ENCODE measurements around the gene SGIP1. TPM values are rescaled to one million over a fixed set of nuclear protein-coding genes. Genes with fewer than 3 reads are reported as not detected.

Gene SGIP1
- total and polyA plus RNA-seq, 2 donors (not counting 3 experiments of a cell fraction or from before 2014, with no cell fraction given): 30.9 to 68.9 TPM

DNA sequence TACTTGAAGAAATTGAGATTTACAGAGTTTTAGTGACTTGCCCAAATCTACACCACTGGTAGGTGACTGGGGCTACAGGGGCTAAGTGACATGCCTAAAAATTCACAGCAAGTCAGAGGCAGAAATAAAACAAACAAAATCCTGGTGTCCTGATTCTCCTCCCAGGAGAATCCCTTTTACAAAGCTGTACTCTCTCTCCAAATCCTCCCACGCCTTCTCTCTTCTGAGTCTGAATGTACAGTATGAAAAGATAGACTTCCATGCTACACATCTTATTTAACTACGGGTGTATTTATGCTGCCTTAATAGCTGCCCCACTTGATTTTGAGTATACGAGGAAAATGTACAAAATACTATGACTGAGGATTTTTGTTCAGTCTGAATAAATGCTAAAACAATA lies 65.4 kb downstream of the SGIP1 start:
- ChIA-PET POLR2A (no interaction called here), CTCF (no interaction called here)
- no peak overlapping the region for H3K9ac ChIP-seq (replicated peaks; ENCODE audit: extremely low read depth, insufficient read depth, low read length)
- no peak overlapping the region for H3K4me3 ChIP-seq (replicated peaks in 1 of 3; ENCODE audit: insufficient read depth in 1 of 3, low read depth in 1 of 3, low read length in 3 of 3)
- no peak overlapping the region for H2AFZ ChIP-seq (ENCODE audit: low read depth, low read length)
- intact Hi-C loops (cut with micrococcal nuclease) (no loop called here), dilution Hi-C loops (cut with MboI; ENCODE audit: extremely low pct_ligation_motif_present, low sequenced_read_pairs) (no loop called here)
- DNase-seq (ENCODE audit: low read depth, low spot score) (no peak), FAIRE-seq (no peak)
- no peaks in the 10 kb centered on the region for H3K9me3 ChIP-seq (replicated peaks; ENCODE audit: control insufficient read depth, insufficient read depth, low read length)
- no peaks in the 10 kb centered on the region for H4K20me1 ChIP-seq (replicated peaks; ENCODE audit: control insufficient read depth, extremely low read depth, insufficient read depth, low read length)
- no peak overlapping the region for H3K4me2 ChIP-seq (ENCODE audit: insufficient read depth, low read length)
- H3K79me2 ChIP-seq (ENCODE audit: control insufficient read depth, insufficient read depth, low read length): no peaks in the 10 kb centered on the region
- TF ChIP-seq MYC (IDR thresholded peaks at IDR 0.05; ENCODE audit: low read depth, low read length) (no peak), EZH2 (IDR thresholded peaks at IDR 0.05; ENCODE audit: borderline replicate concordance, low read depth, low read length, severe bottlenecking) (no peak)
- H3K36me3 ChIP-seq (ENCODE audit: control insufficient read depth in 2 of 2, extremely low read depth in 1 of 2, insufficient read depth in 2 of 2, low read length in 2 of 2): peaks cover 0 to 3% of the 10 kb centered on the region in 2 experiments
- no peak overlapping the region for H3K27ac ChIP-seq (ENCODE audit: insufficient read depth, low read depth, low read length)
- no peaks in the 10 kb centered on the region for H3K27me3 ChIP-seq (ENCODE audit: control insufficient read depth in 2 of 2, insufficient read depth in 2 of 2, low read length in 2 of 2)
- no peaks in the 10 kb centered on the region for H3K9me1 ChIP-seq (replicated peaks; ENCODE audit: control insufficient read depth, extremely low read depth, insufficient read depth, low read length)
- no TSS peak for BruUV-seq (replicated peaks)
- H3K4me1 ChIP-seq (ENCODE audit: control insufficient read depth, extremely low read depth, insufficient read depth, low read length): peaks cover 11% of the 10 kb centered on the region

DNA sequence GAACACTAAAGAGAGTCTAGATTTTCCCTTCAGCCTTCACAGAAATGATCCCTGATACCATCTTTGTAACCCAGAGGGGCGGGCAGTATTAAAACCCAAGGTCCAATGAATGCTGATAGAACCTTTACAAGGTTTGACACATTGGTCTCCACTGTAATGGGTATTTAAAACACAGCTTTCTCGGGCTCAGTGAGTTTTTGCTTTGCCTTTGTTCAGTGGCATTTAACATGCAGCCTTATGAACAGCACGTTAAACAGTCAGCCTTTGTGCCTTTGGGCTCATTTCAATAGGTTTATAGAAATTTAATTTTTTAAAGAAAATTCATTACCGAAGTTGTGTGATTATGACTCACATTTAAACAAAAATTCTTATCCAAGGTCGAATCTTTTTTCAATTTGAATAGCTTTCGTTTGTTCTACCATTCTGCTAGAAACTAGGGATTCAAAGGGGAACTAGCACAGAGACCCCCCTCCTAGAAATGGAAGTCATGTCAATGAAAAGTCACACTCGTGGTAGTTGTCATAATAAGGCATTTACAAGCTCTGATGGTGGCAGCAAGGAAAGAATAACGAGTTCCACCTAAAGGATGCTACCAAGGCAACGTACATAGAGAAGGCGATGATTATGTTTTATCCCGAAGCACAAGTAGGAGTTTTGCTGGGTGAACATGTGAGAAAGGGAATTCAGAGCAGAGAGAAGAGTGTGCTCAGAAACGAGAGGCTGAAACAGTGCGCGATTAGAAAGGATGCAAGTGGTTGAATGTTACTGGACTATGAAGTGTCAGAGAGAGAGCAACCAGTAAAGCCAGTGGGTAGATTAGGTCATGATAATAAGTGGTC lies 66.2 kb downstream of the SGIP1 start:
- intact Hi-C loops (cut with micrococcal nuclease): no loop called here
- dilution Hi-C loops (cut with MboI; ENCODE audit: extremely low pct_ligation_motif_present, low sequenced_read_pairs): no loop called here
- Histone ChIP-seq H4K20me1 (replicated peaks; ENCODE audit: control insufficient read depth, extremely low read depth, insufficient read depth, low read length) (no peaks in the 10 kb centered on the region), H3K4me2 (ENCODE audit: insufficient read depth, low read length) (no peak overlapping the region), H3K27ac (ENCODE audit: insufficient read depth, low read depth, low read length) (no peak overlapping the region), H3K36me3 (ENCODE audit: control insufficient read depth in 2 of 2, extremely low read depth in 1 of 2, insufficient read depth in 2 of 2, low read length in 2 of 2) (no peaks in the 10 kb centered on the region), H2AFZ (ENCODE audit: low read depth, low read length) (no peak overlapping the region), H3K9ac (replicated peaks; ENCODE audit: extremely low read depth, insufficient read depth, low read length) (no peak overlapping the region), H3K27me3 (ENCODE audit: control insufficient read depth in 2 of 2, insufficient read depth in 2 of 2, low read length in 2 of 2) (no peaks in the 10 kb centered on the region), H3K4me3 (replicated peaks in 1 of 3; ENCODE audit: insufficient read depth in 1 of 3, low read depth in 1 of 3, low read length in 3 of 3) (no peak overlapping the region), H3K9me1 (replicated peaks; ENCODE audit: control insufficient read depth, extremely low read depth, insufficient read depth, low read length) (no peaks in the 10 kb centered on the region), H3K4me1 (ENCODE audit: control insufficient read depth, extremely low read depth, insufficient read depth, low read length) (peaks cover 11% of the 10 kb centered on the region), H3K9me3 (replicated peaks; ENCODE audit: control insufficient read depth, insufficient read depth, low read length) (no peaks in the 10 kb centered on the region), H3K79me2 (ENCODE audit: control insufficient read depth, insufficient read depth, low read length) (no peaks in the 10 kb centered on the region)
- POLR2A ChIA-PET: no interaction called here
- no peak for DNase-seq (ENCODE audit: low read depth, low spot score)
- TF ChIP-seq POLR2A (IDR thresholded peaks at IDR 0.05; ENCODE audit: low read depth, low read length): no peak
- TF ChIP-seq MAX (IDR thresholded peaks at IDR 0.05; ENCODE audit: insufficient read depth, insufficient read length): no peak
- no peak for TF ChIP-seq JUN (IDR thresholded peaks at IDR 0.05; ENCODE audit: borderline replicate concordance, insufficient read depth, insufficient read length, low read depth)
- TF ChIP-seq CTCF (IDR thresholded peaks at IDR 0.05; ENCODE audit: extremely low read depth in 1 of 2, insufficient read depth in 1 of 2, low read depth in 1 of 2, low read length in 2 of 2): no peak
- no peak for TF ChIP-seq FOS (IDR thresholded peaks at IDR 0.05; ENCODE audit: borderline replicate concordance, insufficient read depth, low read length)
- TF ChIP-seq GATA2 (IDR thresholded peaks at IDR 0.05; ENCODE audit: insufficient read depth, insufficient read length, low read depth, low read length): no peak
- TF ChIP-seq POLR2AphosphoS5 (IDR thresholded peaks at IDR 0.05; ENCODE audit: insufficient read depth, low read depth, low read length): no peak
- TF ChIP-seq EZH2 (IDR thresholded peaks at IDR 0.05; ENCODE audit: borderline replicate concordance, low read depth, low read length, severe bottlenecking): no peak
- TF ChIP-seq MYC (IDR thresholded peaks at IDR 0.05; ENCODE audit: low read depth, low read length): no peak
- BruUV-seq (replicated peaks): no TSS peak
- CTCF ChIA-PET: no interaction called here
- no peak for FAIRE-seq
